B cell (primary cell): ENCODE data around the gene MUC21. TPM values are rescaled to one million over a fixed set of nuclear protein-coding genes. Genes with fewer than 3 reads are reported as not detected.

ENCODE experiments used
- ATAC-seq: fragments of 200-7000 bp; cut with Tn5 transposase; one replicate; pipeline ENCODE4 v1.10.0; 2021; ENCODE audit warnings: low read depth, mild to moderate bottlenecking, moderate number of reproducible peaks, moderate library complexity
- CTCF ChIA-PET: fragments of 350-600 bp; sonication (Branson Sonifier 250); formaldehyde crosslinking; loops from one replicate; lab custom pipeline; 2021; ENCODE audit warnings: antibody characterized with exemption, inconsistent platforms; lab: Charles Lee
- POLR2A ChIA-PET: fragments of 350-600 bp; sonication (Branson Sonifier 250); formaldehyde crosslinking; loops from one replicate; lab custom pipeline; 2021; ENCODE audit warnings: antibody characterized with exemption; lab: Charles Lee
- DNase-seq: peaks from one replicate; pipeline ENCODE4 v3.0.0; 2013
- H2AFZ ChIP-seq: 2 replicates; pipeline ENCODE4 v1.6.1; 2012; ENCODE audit warnings: mild to moderate bottlenecking, low read depth, low read length; ENCODE audit not compliant: insufficient read depth, poor library complexity, severe bottlenecking
- H3K27ac ChIP-seq, 2 donors: 1 replicate in 1 of 2; 2 replicates in 1 of 2; pipeline ENCODE4 v1.5.1; 2012 to 2013; ENCODE audit warnings: low read length in 2 of 2, mild to moderate bottlenecking in 2 of 2, moderate library complexity in 1 of 2
- H3K27me3 ChIP-seq, 4 experiments: fragments of 200-600 bp in 1 of 4; sonication (generic) in 1 of 4; replicated peaks in 1 of 4; 1 replicate in 2 of 4; 2 replicates in 2 of 4; pipeline versions ENCODE4 v1.6.1 to v1.7.0; 2013 to 2016; ENCODE audit warnings: low read length in 3 of 4, mild to moderate bottlenecking in 2 of 4, mixed read lengths in 1 of 4, moderate library complexity in 1 of 4; ENCODE audit not compliant: insufficient read depth in 4 of 4, control insufficient read depth in 3 of 4; ENCODE audit errors: control extremely low read depth in 1 of 4
- H3K36me3 ChIP-seq, 2 experiments: replicated peaks in 1 of 2; 1 replicate in 1 of 2; 2 replicates in 1 of 2; pipeline versions ENCODE4 v1.6.1 to v1.7.1; 2013; ENCODE audit warnings: low read length in 1 of 2; ENCODE audit not compliant: insufficient read depth in 2 of 2, control insufficient read depth in 1 of 2; ENCODE audit errors: control extremely low read depth in 1 of 2, extremely low read depth in 1 of 2
- H3K4me1 ChIP-seq, 2 donors: fragments of 200-600 bp in 1 of 2; sonication (generic) in 1 of 2; 1 replicate in 1 of 2; 2 replicates in 1 of 2; pipeline versions ENCODE4 v1.5.1 to v1.6.1; 2013 to 2017; ENCODE audit warnings: low read length in 2 of 2; ENCODE audit not compliant: control insufficient read depth in 2 of 2, insufficient read depth in 2 of 2
- H3K4me2 ChIP-seq: replicated peaks from 2 replicates; pipeline ENCODE3; 2012; ENCODE audit warnings: mild to moderate bottlenecking, low read depth, low read length; ENCODE audit not compliant: poor library complexity, severe bottlenecking
- H3K4me3 ChIP-seq, 5 experiments: fragments of 200-600 bp in 1 of 5; sonication (generic) in 1 of 5; 1 replicate in 3 of 5; 2 replicates in 2 of 5; pipeline versions ENCODE4 v1.5.1 to v1.7.0; 2011 to 2016; ENCODE audit warnings: low read length in 4 of 5, mild to moderate bottlenecking in 4 of 5, low read depth in 2 of 5, control low read depth in 1 of 5, moderate library complexity in 1 of 5; ENCODE audit not compliant: insufficient read depth in 1 of 5; ENCODE audit errors: control extremely low read depth in 1 of 5, extremely low read depth in 1 of 5
- H3K79me2 ChIP-seq: fragments of 200-600 bp; sonication (generic); one replicate; pipeline ENCODE4 v1.6.0; 2016; ENCODE audit warnings: low read length; ENCODE audit not compliant: control insufficient read depth, insufficient read depth
- H3K9ac ChIP-seq: fragments of 200-600 bp; sonication (generic); 2 replicates; pipeline ENCODE4 v1.6.1; 2017; ENCODE audit warnings: mild to moderate bottlenecking, low read length, moderate library complexity
- H3K9me3 ChIP-seq, 3 donors: one replicate each; pipeline versions ENCODE4 v1.6.1 to v1.7.1; 2013; ENCODE audit warnings: low read length in 2 of 3; ENCODE audit not compliant: control insufficient read depth in 2 of 3, insufficient read depth in 1 of 3; ENCODE audit errors: control extremely low read depth in 1 of 3
- H4K20me1 ChIP-seq: 2 replicates; pipeline ENCODE4 v1.6.0; 2012; ENCODE audit warnings: mild to moderate bottlenecking, low read length; ENCODE audit not compliant: insufficient read depth, control insufficient read depth, poor library complexity, severe bottlenecking
- H3K27ac Mint-ChIP-seq: one replicate; pipeline ENCODE4 v1.8.0; 2021; ENCODE audit warnings: mixed read lengths
- H3K27me3 Mint-ChIP-seq: one replicate; pipeline ENCODE4 v1.8.0; 2021; ENCODE audit warnings: mixed read lengths
- H3K4me1 Mint-ChIP-seq: one replicate; pipeline ENCODE4 v1.8.0; 2021; ENCODE audit warnings: mixed read lengths
- H3K4me3 Mint-ChIP-seq: one replicate; pipeline ENCODE4 v1.8.0; 2021; ENCODE audit warnings: mixed read lengths
- H3K9me3 Mint-ChIP-seq: one replicate; pipeline ENCODE4 v1.8.0; 2022; ENCODE audit warnings: mixed read lengths; ENCODE audit not compliant: insufficient read depth
- CTCF ChIP-seq: fragments of 200-600 bp; IDR thresholded peaks from one replicate; pipeline ENCODE4 v1.8.0; 2022; ENCODE audit warnings: antibody characterized with exemption, mild to moderate bottlenecking
- EZH2 ChIP-seq: IDR thresholded peaks from 2 replicates; pipeline ENCODE4 v1.6.1; 2012; ENCODE audit warnings: borderline replicate concordance, low read depth, mild to moderate bottlenecking, moderate library complexity, low read length; ENCODE audit not compliant: insufficient read depth, poor library complexity, severe bottlenecking
- WGBS: methylation state at CpG from one replicate; pipeline ENCODE4 v1.1.5; 2013; ENCODE audit warnings: missing lambda C conversion rate; ENCODE audit not compliant: insufficient coverage; 5-methylcytosine and 5-hydroxymethylcytosine counted together
- intact Hi-C: fragments of 100-400 bp; cut with micrococcal nuclease; formaldehyde crosslinking; loops from one replicate; pipeline ENCODE4 v1.10.0; 2022
- polyA plus RNA-seq: library from polyadenylated mRNA; depleted of rRNA; stranded (reverse); fragments of >200 nt; gene quantifications from 2 replicates; pipeline ENCODE4 v1.2.3, GENCODE V29; 2012
- total RNA-seq, 2 donors: library from RNA; stranded (reverse); fragments of 120-200 nt in 1 of 2; gene quantifications; 1 replicate in 1 of 2; 2 replicates in 1 of 2; pipeline versions ENCODE4 v1.2.3 to v1.2.4, GENCODE V29; 2013 to 2022

The MUC21 gene
- total and polyA plus RNA-seq, 2 donors (not counting 1 experiment from before 2014, with no cell fraction given): not detected

- H3K27ac ChIP-seq: no peak overlapping the region
- no peaks in the 10 kb centered on the region for H3K79me2 ChIP-seq
- no peaks in the 10 kb centered on the region for H3K4me1 Mint-ChIP-seq
- H3K4me3 Mint-ChIP-seq: no peak overlapping the region
- H3K4me2 ChIP-seq: no peak overlapping the region
- H3K4me3 ChIP-seq: no peak overlapping the region
- ATAC-seq (no peak), DNase-seq (no peak)
- no peak overlapping the region for H2AFZ ChIP-seq
- H3K9ac ChIP-seq: no peak overlapping the region
- intact Hi-C loops: no loop called here
- H3K27me3 ChIP-seq: peaks cover 0 to 60% (median 19%) of the 10 kb centered on the region in 4 experiments
- H3K27me3 Mint-ChIP-seq: peaks cover 57% of the 10 kb centered on the region
- no peak for TF ChIP-seq EZH2
- no peak for TF ChIP-seq CTCF
- H3K9me3 ChIP-seq: no peaks in the 10 kb centered on the region
- 100% methylated on average over 2 of the region's 5 CpGs for WGBS
- CTCF ChIA-PET: interaction anchor here (1.9 kb wide), 1 partner anchor 10 kb away, joined by 4 read pairs; no protein-coding TSS in a partner anchor
- POLR2A ChIA-PET: no interaction called here
- H3K27ac Mint-ChIP-seq: no peak overlapping the region
- no peaks in the 10 kb centered on the region for H3K9me3 Mint-ChIP-seq
- no peaks in the 10 kb centered on the region for H3K4me1 ChIP-seq
- no peaks in the 10 kb centered on the region for H4K20me1 ChIP-seq
- H3K36me3 ChIP-seq: no peaks in the 10 kb centered on the region
Observed at GRCh38 chr6:30945281-30945680, 38.2 kb upstream of the MUC21 start.

- Histone ChIP-seq H3K27ac (no peak overlapping the region), H3K36me3 (no peaks in the 10 kb centered on the region), H3K79me2 (no peaks in the 10 kb centered on the region), H3K27me3 (peaks cover 0 to 47% (median 14%) of the 10 kb centered on the region in 4 experiments), H3K4me1 (no peaks in the 10 kb centered on the region), H3K9ac (no peak overlapping the region), H3K4me2 (no peak overlapping the region), H3K9me3 (no peaks in the 10 kb centered on the region), H2AFZ (no peak overlapping the region), H4K20me1 (no peaks in the 10 kb centered on the region), H3K4me3 (no peak overlapping the region)
- Mint-ChIP-seq H3K4me3 (no peak overlapping the region), H3K4me1 (no peaks in the 10 kb centered on the region), H3K27me3 (peaks cover 51% of the 10 kb centered on the region), H3K27ac (no peak overlapping the region), H3K9me3 (no peaks in the 10 kb centered on the region)
- no peak for ATAC-seq
- DNase-seq: no peak
- intact Hi-C loops: no loop called here
- POLR2A ChIA-PET: no interaction called here
- CTCF ChIA-PET: interaction anchor here (0.5 to 1.9 kb wide), 2 partner anchors 8 to 140 kb away, joined by 4 read pairs; no protein-coding TSS in a partner anchor
- no peak for TF ChIP-seq CTCF
- TF ChIP-seq EZH2: no peak
- WGBS: no CpG with 5 or more reads among the region's 4 CpGs
Observed at GRCh38 chr6:30947231-30947630, 36.3 kb upstream of the MUC21 start.
